ENCODE results near the gene RGL1. TPM values are rescaled to one million over a fixed set of nuclear protein-coding genes. Genes with fewer than 3 reads are reported as not detected.

Gene RGL1
- total and polyA plus RNA-seq, 3 donors from 2014 or later, result 34.3 to 58.2 (median 41.5) TPM

GRCh38 chr1:183966487-183966886 lies 161.6 kb downstream of the RGL1 start:
- Histone ChIP-seq H3K36me3 (ENCODE audit: low read depth, missing control alignments) (no peaks in the 10 kb centered on the region), H3K4me1 (no peaks in the 10 kb centered on the region), H3K27ac (no peak overlapping the region), H3K4me3 (no peak overlapping the region), H3K9me3 (no peaks in the 10 kb centered on the region), H3K27me3 (no peaks in the 10 kb centered on the region)
- intact Hi-C loops (cut with DNase I; ENCODE audit: low total_unique reads), result no loop called here
- TF ChIP-seq CTCF (IDR thresholded peaks at IDR 0.05) (no peak), POLR2A (IDR thresholded peaks at IDR 0.05) (no peak)
- no peak for DNase-seq
- 93% methylated on average over 3 of the region's 3 CpGs for whole genome bisulfite sequencing, 2 donors

- no peak for DNase-seq
- Histone ChIP-seq H3K9me3 (no peaks in the 10 kb centered on the region), H3K36me3 (ENCODE audit: low read depth, missing control alignments) (no peaks in the 10 kb centered on the region), H3K4me3 (no peak overlapping the region), H3K27ac (no peak overlapping the region), H3K27me3 (no peaks in the 10 kb centered on the region), H3K4me1 (no peaks in the 10 kb centered on the region)
- TF ChIP-seq CTCF (IDR thresholded peaks at IDR 0.05) (no peak), POLR2A (IDR thresholded peaks at IDR 0.05) (no peak)
- intact Hi-C loops (cut with DNase I; ENCODE audit: low total_unique reads), result no loop called here
- WGBS, 2 donors, result 93 to 100% methylated on average over 2 of the region's 2 CpGs
These were observed 163.0 kb downstream of the RGL1 start for GRCh38 chr1:183967914-183968313.

DNA sequence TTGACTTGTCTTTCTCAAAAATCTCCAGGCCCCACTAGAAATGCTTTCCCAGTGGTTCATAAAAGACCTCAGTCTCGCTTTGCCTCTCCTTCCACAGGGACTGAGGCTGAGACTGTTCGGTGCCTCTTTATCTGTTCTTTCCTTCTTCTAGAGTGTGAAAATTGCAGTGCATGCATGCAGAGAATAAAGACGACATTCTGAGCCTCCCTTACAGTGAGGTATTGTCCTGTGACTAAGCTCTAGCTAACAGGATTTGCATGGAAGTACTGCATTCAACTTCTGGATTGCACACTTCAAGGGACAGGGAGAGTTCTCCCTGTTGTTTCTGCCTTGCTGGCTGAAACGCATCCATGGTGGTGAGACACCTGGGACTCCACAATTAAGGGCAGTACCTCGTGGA lies 163.5 kb downstream of the RGL1 start:
- Histone ChIP-seq H3K36me3 (ENCODE audit: low read depth, missing control alignments) (no peaks in the 10 kb centered on the region), H3K27ac (no peak overlapping the region), H3K27me3 (no peaks in the 10 kb centered on the region), H3K9me3 (no peaks in the 10 kb centered on the region), H3K4me3 (no peak overlapping the region), H3K4me1 (no peaks in the 10 kb centered on the region)
- intact Hi-C loops (cut with DNase I; ENCODE audit: low total_unique reads), result no loop called here
- no peak for DNase-seq
- WGBS, 2 donors, result 79 to 91% methylated on average over 5 of the region's 5 CpGs
- TF ChIP-seq CTCF (IDR thresholded peaks at IDR 0.05) (no peak), POLR2A (IDR thresholded peaks at IDR 0.05) (no peak)

- Histone ChIP-seq H3K4me1 (no peaks in the 10 kb centered on the region), H3K36me3 (ENCODE audit: low read depth, missing control alignments) (no peaks in the 10 kb centered on the region), H3K4me3 (no peak overlapping the region), H3K27ac (no peak overlapping the region), H3K9me3 (no peaks in the 10 kb centered on the region), H3K27me3 (no peaks in the 10 kb centered on the region)
- WGBS, 2 donors, result 58 to 73% methylated on average over 4 of the region's 4 CpGs
- intact Hi-C loops (cut with DNase I; ENCODE audit: low total_unique reads), result no loop called here
- no peak for DNase-seq
- TF ChIP-seq CTCF (IDR thresholded peaks at IDR 0.05), result no peak
- no peak for TF ChIP-seq POLR2A (IDR thresholded peaks at IDR 0.05)
These were observed 165.8 kb downstream of the RGL1 start for GRCh38 chr1:183970516-183971300.

- no peak for DNase-seq
- Histone ChIP-seq H3K4me3 (no peak overlapping the region), H3K4me1 (no peaks in the 10 kb centered on the region), H3K27ac (no peak overlapping the region), H3K9me3 (no peaks in the 10 kb centered on the region), H3K27me3 (no peaks in the 10 kb centered on the region), H3K36me3 (ENCODE audit: low read depth, missing control alignments) (no peaks in the 10 kb centered on the region)
- intact Hi-C loops (cut with DNase I; ENCODE audit: low total_unique reads), result no loop called here
- WGBS, 2 donors, result 87 to 89% methylated on average over 3 of the region's 3 CpGs
- TF ChIP-seq POLR2A (IDR thresholded peaks at IDR 0.05), result no peak
- no peak for TF ChIP-seq CTCF (IDR thresholded peaks at IDR 0.05)
These were observed 170.7 kb downstream of the RGL1 start for GRCh38 chr1:183975651-183976050.
